RWPE2 (cell line): Measurements from ENCODE around the gene HDAC1.

Experiments
- ATAC-seq: fragments of 200-7000 bp; cut with Tn5 transposase; 3 replicates; pipeline ENCODE4 v1.9.1; 2021; ENCODE audit warnings: low read depth
- DNase-seq: peaks from one replicate; pipeline ENCODE4 v3.0.0-alpha.2; 2020; ENCODE audit warnings: low spot score
- H3K27ac ChIP-seq: fragments of 450-650 bp; 2 replicates; pipeline ENCODE4 v1.5.1; 2017; ENCODE audit warnings: mild to moderate bottlenecking; ENCODE audit not compliant: poor library complexity, severe bottlenecking
- H3K27me3 ChIP-seq: fragments of 250-450 bp; sonication (Bioruptor Pico); 2 replicates; pipeline ENCODE4 v1.5.1; 2021; ENCODE audit warnings: mild to moderate bottlenecking, moderate library complexity; ENCODE audit not compliant: insufficient read depth, poor library complexity, severe bottlenecking
- H3K36me3 ChIP-seq: fragments of 250-450 bp; sonication (Bioruptor Pico); 2 replicates; pipeline ENCODE4 v1.5.1; 2020; ENCODE audit warnings: low read depth, mild to moderate bottlenecking, moderate library complexity
- H3K4me1 ChIP-seq: fragments of 250-450 bp; sonication (Bioruptor Pico); 2 replicates; pipeline ENCODE4 v1.5.1; 2021; ENCODE audit warnings: mild to moderate bottlenecking, moderate library complexity; ENCODE audit not compliant: insufficient read depth, poor library complexity, severe bottlenecking
- H3K4me3 ChIP-seq: fragments of 250-450 bp; sonication (Bioruptor Pico); 2 replicates; pipeline ENCODE4 v1.5.1; 2021; ENCODE audit warnings: mild to moderate bottlenecking, moderate library complexity; ENCODE audit not compliant: severe bottlenecking
- H3K9me3 ChIP-seq: fragments of 250-450 bp; sonication (Bioruptor Pico); 2 replicates; pipeline ENCODE4 v1.5.1; 2021; ENCODE audit warnings: mild to moderate bottlenecking, moderate library complexity; ENCODE audit not compliant: severe bottlenecking
- TF ChIP-seq, protein P1 (sequence below): fragments of 450-650 bp; IDR thresholded peaks from one replicate; pipeline ENCODE4 v1.5.1; 2017; ENCODE audit warnings: mild to moderate bottlenecking, moderate library complexity; ENCODE audit not compliant: poor library complexity, severe bottlenecking

The HDAC1 gene

DNA sequence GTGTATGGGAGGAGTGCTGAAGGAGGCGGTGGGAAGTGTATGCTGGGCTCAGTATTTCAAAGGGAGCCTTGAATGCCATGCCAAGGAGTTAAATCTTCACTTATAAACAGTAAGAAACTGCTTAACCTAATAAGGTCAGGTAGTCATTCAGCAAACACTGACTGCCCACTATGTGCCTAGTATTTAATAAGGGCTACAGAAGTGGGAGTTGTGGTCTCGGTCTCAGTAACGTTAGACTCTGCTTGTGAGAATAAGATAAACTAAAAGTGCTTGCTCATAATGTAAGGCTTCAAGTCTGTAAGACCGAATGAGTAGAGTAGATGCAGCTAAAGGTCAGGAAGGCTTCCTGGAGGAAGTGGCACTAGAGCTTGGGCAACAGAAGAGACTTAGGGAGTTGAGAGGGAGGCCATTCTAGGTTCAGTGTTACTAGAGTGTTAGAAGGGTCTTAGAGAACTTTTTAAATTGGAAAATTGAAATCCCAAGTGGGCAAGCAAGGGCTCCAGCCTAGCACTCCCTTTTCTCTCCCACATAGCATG is 38.1 kb downstream of the HDAC1 start:
- peaks cover 5% of the 10 kb centered on the region for H3K4me1 ChIP-seq
- DNase-seq (no peak), ATAC-seq (no peak)
- H3K36me3 ChIP-seq, result peaks cover 59% of the 10 kb centered on the region
- H3K9me3 ChIP-seq, result no peaks in the 10 kb centered on the region
- H3K27ac ChIP-seq, result no peak overlapping the region
- H3K4me3 ChIP-seq, result no peak overlapping the region
- no peaks in the 10 kb centered on the region for H3K27me3 ChIP-seq
- TF ChIP-seq, protein P1, sequence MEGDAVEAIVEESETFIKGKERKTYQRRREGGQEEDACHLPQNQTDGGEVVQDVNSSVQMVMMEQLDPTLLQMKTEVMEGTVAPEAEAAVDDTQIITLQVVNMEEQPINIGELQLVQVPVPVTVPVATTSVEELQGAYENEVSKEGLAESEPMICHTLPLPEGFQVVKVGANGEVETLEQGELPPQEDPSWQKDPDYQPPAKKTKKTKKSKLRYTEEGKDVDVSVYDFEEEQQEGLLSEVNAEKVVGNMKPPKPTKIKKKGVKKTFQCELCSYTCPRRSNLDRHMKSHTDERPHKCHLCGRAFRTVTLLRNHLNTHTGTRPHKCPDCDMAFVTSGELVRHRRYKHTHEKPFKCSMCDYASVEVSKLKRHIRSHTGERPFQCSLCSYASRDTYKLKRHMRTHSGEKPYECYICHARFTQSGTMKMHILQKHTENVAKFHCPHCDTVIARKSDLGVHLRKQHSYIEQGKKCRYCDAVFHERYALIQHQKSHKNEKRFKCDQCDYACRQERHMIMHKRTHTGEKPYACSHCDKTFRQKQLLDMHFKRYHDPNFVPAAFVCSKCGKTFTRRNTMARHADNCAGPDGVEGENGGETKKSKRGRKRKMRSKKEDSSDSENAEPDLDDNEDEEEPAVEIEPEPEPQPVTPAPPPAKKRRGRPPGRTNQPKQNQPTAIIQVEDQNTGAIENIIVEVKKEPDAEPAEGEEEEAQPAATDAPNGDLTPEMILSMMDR, result no peak

- Histone ChIP-seq H3K9me3 (no peaks in the 10 kb centered on the region), H3K36me3 (peaks cover 53% of the 10 kb centered on the region), H3K27ac (no peak overlapping the region), H3K4me3 (no peak overlapping the region), H3K4me1 (peaks cover 5% of the 10 kb centered on the region), H3K27me3 (no peaks in the 10 kb centered on the region)
- DNase-seq, result no peak
- no peak for ATAC-seq
- TF ChIP-seq, protein P1, result no peak
These were observed 38.8 kb downstream of the HDAC1 start for GRCh38 chr1:32330558-32331151.

- H3K4me1 ChIP-seq, result peaks cover 5% of the 10 kb centered on the region
- H3K27me3 ChIP-seq, result no peaks in the 10 kb centered on the region
- no peaks in the 10 kb centered on the region for H3K9me3 ChIP-seq
- peaks cover 45% of the 10 kb centered on the region for H3K36me3 ChIP-seq
- ATAC-seq (no peak), DNase-seq (no peak)
- TF ChIP-seq, protein P1, result no peak
- no peak overlapping the region for H3K4me3 ChIP-seq
- H3K27ac ChIP-seq, result no peak overlapping the region
These were observed 39.7 kb downstream of the HDAC1 start for GRCh38 chr1:32331549-32331948.

- H3K27me3 ChIP-seq, result no peaks in the 10 kb centered on the region
- no peaks in the 10 kb centered on the region for H3K9me3 ChIP-seq
- H3K4me1 ChIP-seq, result peaks cover 5% of the 10 kb centered on the region
- DNase-seq (no peak), ATAC-seq (no peak)
- TF ChIP-seq, protein P1, result no peak
- peaks cover 38% of the 10 kb centered on the region for H3K36me3 ChIP-seq
- no peak overlapping the region for H3K4me3 ChIP-seq
- H3K27ac ChIP-seq, result peak overlapping the region; percentile 1
These were observed 40.6 kb downstream of the HDAC1 start for GRCh38 chr1:32332290-32333079.
